ENCODE results near the gene OR13A1.
"Not testable (repeated sequence)": the region's sequence is repeated elsewhere in the genome, so short reads cannot be mapped to it uniquely, and the experiment has no call there.

The OR13A1 gene

GRCh38 chr10:45315508-45315907 lies at the start of gene OR13A1:
TSS of gene OR13A1 (minus strand) at chr10:45315608. CDS start at chr10:45304422, 11,186 bp downstream.
- no peak within 1 kb of the TSS for H3K9ac ChIP-seq (ENCODE audit: low read length)
- no peak within 1 kb of the TSS for H3K4me2 ChIP-seq (ENCODE audit: low read length)
- H3K79me2 ChIP-seq (ENCODE audit: low read length), result no peaks in the 10 kb centered on the region
- no peaks in the 10 kb centered on the region for H4K20me1 ChIP-seq (ENCODE audit: insufficient read depth, low read length)
- H3K36me3 ChIP-seq (replicated peaks; ENCODE audit: low read depth, low read length), result no peaks in the 10 kb centered on the region
- H3K4me3 ChIP-seq (ENCODE audit: low read length), result no peak within 1 kb of the TSS
- H3K9me3 ChIP-seq (ENCODE audit: insufficient read depth, low read length), result no peaks in the 10 kb centered on the region
- no peaks in the 10 kb centered on the region for H3K27me3 ChIP-seq (ENCODE audit: low read depth, low read length)
- no peak within 1 kb of the TSS for H3K27ac ChIP-seq (ENCODE audit: low read length)
- no peak within 1 kb of the TSS for H2AFZ ChIP-seq (ENCODE audit: low read depth, low read length)
- no peaks in the 10 kb centered on the region for H3K4me1 ChIP-seq (ENCODE audit: low read length)
- no peak for TF ChIP-seq EZH2phosphoT487 (IDR thresholded peaks at IDR 0.05; ENCODE audit: low read depth)
- no peak for TF ChIP-seq CTCF (IDR thresholded peaks at IDR 0.05; ENCODE audit: low read depth, low read length)

GRCh38 chr10:45361983-45362799 lies 46.8 kb upstream of the OR13A1 start:
- not testable (repeated sequence) for H2AFZ ChIP-seq (ENCODE audit: low read depth, low read length); H3K4me1 ChIP-seq (ENCODE audit: low read length); H3K27ac ChIP-seq (ENCODE audit: low read length); H3K36me3 ChIP-seq (replicated peaks; ENCODE audit: low read depth, low read length); H3K9me3 ChIP-seq (ENCODE audit: insufficient read depth, low read length); H3K4me3 ChIP-seq (ENCODE audit: low read length); H4K20me1 ChIP-seq (ENCODE audit: insufficient read depth, low read length); H3K4me2 ChIP-seq (ENCODE audit: low read length); H3K9ac ChIP-seq (ENCODE audit: low read length); H3K27me3 ChIP-seq (ENCODE audit: low read depth, low read length); H3K79me2 ChIP-seq (ENCODE audit: low read length)

GRCh38 chr10:45358961-45359360 lies 43.6 kb upstream of the OR13A1 start:
- not testable (repeated sequence) for H3K4me2 ChIP-seq (ENCODE audit: low read length); H3K9ac ChIP-seq (ENCODE audit: low read length); H3K9me3 ChIP-seq (ENCODE audit: insufficient read depth, low read length); H3K27ac ChIP-seq (ENCODE audit: low read length); H3K4me3 ChIP-seq (ENCODE audit: low read length); H2AFZ ChIP-seq (ENCODE audit: low read depth, low read length); H4K20me1 ChIP-seq (ENCODE audit: insufficient read depth, low read length); H3K79me2 ChIP-seq (ENCODE audit: low read length); H3K4me1 ChIP-seq (ENCODE audit: low read length); H3K36me3 ChIP-seq (replicated peaks; ENCODE audit: low read depth, low read length); H3K27me3 ChIP-seq (ENCODE audit: low read depth, low read length)

- Histone ChIP-seq H3K9me3 (ENCODE audit: insufficient read depth, low read length) (no peaks in the 10 kb centered on the region), H3K4me2 (ENCODE audit: low read length) (no peak overlapping the region), H4K20me1 (ENCODE audit: insufficient read depth, low read length) (no peaks in the 10 kb centered on the region), H3K27me3 (ENCODE audit: low read depth, low read length) (no peaks in the 10 kb centered on the region), H3K9ac (ENCODE audit: low read length) (no peak overlapping the region), H3K4me1 (ENCODE audit: low read length) (no peaks in the 10 kb centered on the region), H3K36me3 (replicated peaks; ENCODE audit: low read depth, low read length) (no peaks in the 10 kb centered on the region), H3K27ac (ENCODE audit: low read length) (no peak overlapping the region), H3K79me2 (ENCODE audit: low read length) (no peaks in the 10 kb centered on the region), H2AFZ (ENCODE audit: low read depth, low read length) (no peak overlapping the region), H3K4me3 (ENCODE audit: low read length) (no peak overlapping the region)
- TF ChIP-seq CTCF (IDR thresholded peaks at IDR 0.05; ENCODE audit: low read depth, low read length) (no peak), EZH2phosphoT487 (IDR thresholded peaks at IDR 0.05; ENCODE audit: low read depth) (no peak)
These were observed 40.1 kb upstream of the OR13A1 start for GRCh38 chr10:45355494-45355893.

- Histone ChIP-seq H3K27ac (ENCODE audit: low read length) (no peak overlapping the region), H2AFZ (ENCODE audit: low read depth, low read length) (no peak overlapping the region), H3K4me2 (ENCODE audit: low read length) (no peak overlapping the region), H3K9me3 (ENCODE audit: insufficient read depth, low read length) (no peaks in the 10 kb centered on the region), H3K27me3 (ENCODE audit: low read depth, low read length) (no peaks in the 10 kb centered on the region), H3K4me1 (ENCODE audit: low read length) (no peaks in the 10 kb centered on the region), H3K79me2 (ENCODE audit: low read length) (no peaks in the 10 kb centered on the region), H4K20me1 (ENCODE audit: insufficient read depth, low read length) (no peaks in the 10 kb centered on the region), H3K4me3 (ENCODE audit: low read length) (no peak overlapping the region), H3K9ac (ENCODE audit: low read length) (no peak overlapping the region), H3K36me3 (replicated peaks; ENCODE audit: low read depth, low read length) (no peaks in the 10 kb centered on the region)
- TF ChIP-seq EZH2phosphoT487 (IDR thresholded peaks at IDR 0.05; ENCODE audit: low read depth), result no peak
- TF ChIP-seq CTCF (IDR thresholded peaks at IDR 0.05; ENCODE audit: low read depth, low read length), result no peak
These were observed 38.9 kb upstream of the OR13A1 start for GRCh38 chr10:45354261-45354660.
